ENCODE measurements around the gene F12. TPM values are rescaled to one million over a fixed set of nuclear protein-coding genes. Genes with fewer than 3 reads are reported as not detected.

F12 gene
- total RNA-seq, 2 donors from 2014 or later = 0.95 to 2.9 TPM

DNA sequence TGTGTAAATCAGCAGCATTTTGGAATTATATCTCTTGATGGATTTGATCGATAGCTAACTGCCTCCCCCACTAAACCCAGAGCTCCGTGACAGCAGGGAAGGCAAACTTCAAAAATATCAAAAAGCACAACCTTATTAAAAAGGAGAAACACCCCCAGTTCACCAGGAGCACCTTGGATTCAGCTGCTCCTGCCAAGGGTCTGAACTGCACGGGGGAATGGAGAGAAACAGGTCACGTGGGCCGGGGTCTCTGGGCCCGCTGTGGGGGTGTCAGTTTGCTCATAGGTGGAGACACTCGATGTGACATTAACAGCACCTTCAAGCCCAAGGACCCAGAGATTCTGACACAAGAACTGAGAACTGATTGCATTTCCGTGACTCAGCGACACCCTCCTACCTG is 26.2 kb downstream of the F12 start:
- no peak overlapping the region for H3K27ac ChIP-seq (ENCODE audit: low read depth, low read length)

DNA sequence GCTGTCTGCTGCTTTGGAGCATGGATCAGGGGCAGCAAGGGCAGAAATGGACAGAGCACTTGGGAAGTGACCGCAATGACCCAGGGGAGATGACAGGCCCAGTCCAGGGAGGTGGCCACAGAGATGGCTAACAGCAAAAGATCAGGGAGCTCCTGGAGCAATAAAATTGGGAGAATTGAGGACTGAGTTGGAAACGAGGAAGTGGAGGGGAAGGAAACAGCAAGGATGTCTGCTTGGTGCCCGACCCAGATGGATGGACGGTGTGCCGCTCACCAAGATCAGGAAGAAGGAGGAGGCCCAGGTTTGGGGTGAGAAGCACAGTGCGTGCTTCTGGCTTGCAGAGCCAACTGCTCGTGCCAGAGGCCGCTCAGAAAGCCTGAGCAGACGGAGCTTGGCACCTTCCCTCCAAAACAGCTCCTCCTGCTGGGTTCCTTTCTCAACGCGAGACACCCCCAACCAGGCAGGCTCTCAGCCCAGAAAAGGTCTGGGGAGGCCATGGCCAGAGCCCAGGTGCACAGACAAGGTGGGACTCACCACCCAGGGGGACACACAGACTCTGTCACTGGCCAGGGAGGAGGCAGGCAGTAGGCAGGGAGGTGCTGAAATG is 26.8 kb downstream of the F12 start:
- Histone ChIP-seq H3K4me3 (ENCODE audit: low read length) (no peak overlapping the region), H3K27ac (ENCODE audit: low read depth, low read length) (no peak overlapping the region), H3K4me1 (ENCODE audit: control insufficient read depth, insufficient read depth, low read length) (no peaks in the 10 kb centered on the region), H3K9ac (ENCODE audit: extremely low read depth, low read length, poor library complexity, severe bottlenecking) (no peak overlapping the region), H3K36me3 (ENCODE audit: control insufficient read depth, insufficient read depth, low read length) (no peaks in the 10 kb centered on the region), H3K27me3 (ENCODE audit: control insufficient read depth, insufficient read depth, low read length, poor library complexity, severe bottlenecking) (no peaks in the 10 kb centered on the region), H3K9me3 (ENCODE audit: control insufficient read depth, low read length) (no peaks in the 10 kb centered on the region)
- Mint-ChIP-seq H3K36me3 (ENCODE audit: low read depth) (no peaks in the 10 kb centered on the region), H3K4me1 (peaks cover 5% of the 10 kb centered on the region), H3K27ac (no peak overlapping the region), H3K27me3 (ENCODE audit: insufficient read depth) (peaks cover 14% of the 10 kb centered on the region), H3K9me3 (no peaks in the 10 kb centered on the region), H3K4me3 (no peak overlapping the region)
- WGBS, 2 experiments (ENCODE audit: insufficient coverage in 1 of 2, insufficient read length in 1 of 2) = 75 to 80% methylated on average over 8 to 11 of the region's 11 CpGs
- peak; percentile 85 for DNase-seq
- TF ChIP-seq, protein P1, sequence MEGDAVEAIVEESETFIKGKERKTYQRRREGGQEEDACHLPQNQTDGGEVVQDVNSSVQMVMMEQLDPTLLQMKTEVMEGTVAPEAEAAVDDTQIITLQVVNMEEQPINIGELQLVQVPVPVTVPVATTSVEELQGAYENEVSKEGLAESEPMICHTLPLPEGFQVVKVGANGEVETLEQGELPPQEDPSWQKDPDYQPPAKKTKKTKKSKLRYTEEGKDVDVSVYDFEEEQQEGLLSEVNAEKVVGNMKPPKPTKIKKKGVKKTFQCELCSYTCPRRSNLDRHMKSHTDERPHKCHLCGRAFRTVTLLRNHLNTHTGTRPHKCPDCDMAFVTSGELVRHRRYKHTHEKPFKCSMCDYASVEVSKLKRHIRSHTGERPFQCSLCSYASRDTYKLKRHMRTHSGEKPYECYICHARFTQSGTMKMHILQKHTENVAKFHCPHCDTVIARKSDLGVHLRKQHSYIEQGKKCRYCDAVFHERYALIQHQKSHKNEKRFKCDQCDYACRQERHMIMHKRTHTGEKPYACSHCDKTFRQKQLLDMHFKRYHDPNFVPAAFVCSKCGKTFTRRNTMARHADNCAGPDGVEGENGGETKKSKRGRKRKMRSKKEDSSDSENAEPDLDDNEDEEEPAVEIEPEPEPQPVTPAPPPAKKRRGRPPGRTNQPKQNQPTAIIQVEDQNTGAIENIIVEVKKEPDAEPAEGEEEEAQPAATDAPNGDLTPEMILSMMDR (conservative IDR thresholded peaks at IDR 0.05) = peak; percentile 61

More for the DNA sequence above, 26.2 kb downstream of the F12 start:
- no peaks in the 10 kb centered on the region for H3K36me3 Mint-ChIP-seq (ENCODE audit: low read depth)
- no peak overlapping the region for H3K4me3 Mint-ChIP-seq
- no peaks in the 10 kb centered on the region for H3K4me1 ChIP-seq (ENCODE audit: control insufficient read depth, insufficient read depth, low read length)
- no peak overlapping the region for H3K4me3 ChIP-seq (ENCODE audit: low read length)
- H3K27me3 Mint-ChIP-seq (ENCODE audit: insufficient read depth) = peaks cover 18% of the 10 kb centered on the region
- no peak for DNase-seq
- H3K9me3 Mint-ChIP-seq = no peaks in the 10 kb centered on the region
- no peaks in the 10 kb centered on the region for H3K9me3 ChIP-seq (ENCODE audit: control insufficient read depth, low read length)
- 91 to 93% methylated on average over 7 to 9 of the region's 9 CpGs for WGBS, 2 experiments (ENCODE audit: insufficient coverage in 1 of 2, insufficient read length in 1 of 2)
- no peaks in the 10 kb centered on the region for H3K36me3 ChIP-seq (ENCODE audit: control insufficient read depth, insufficient read depth, low read length)
- no peak overlapping the region for H3K9ac ChIP-seq (ENCODE audit: extremely low read depth, low read length, poor library complexity, severe bottlenecking)
- H3K27me3 ChIP-seq (ENCODE audit: control insufficient read depth, insufficient read depth, low read length, poor library complexity, severe bottlenecking) = no peaks in the 10 kb centered on the region
- no peak overlapping the region for H3K27ac Mint-ChIP-seq
- H3K4me1 Mint-ChIP-seq = peaks cover 5% of the 10 kb centered on the region
- TF ChIP-seq, protein P1 (conservative IDR thresholded peaks at IDR 0.05) = no peak

DNA sequence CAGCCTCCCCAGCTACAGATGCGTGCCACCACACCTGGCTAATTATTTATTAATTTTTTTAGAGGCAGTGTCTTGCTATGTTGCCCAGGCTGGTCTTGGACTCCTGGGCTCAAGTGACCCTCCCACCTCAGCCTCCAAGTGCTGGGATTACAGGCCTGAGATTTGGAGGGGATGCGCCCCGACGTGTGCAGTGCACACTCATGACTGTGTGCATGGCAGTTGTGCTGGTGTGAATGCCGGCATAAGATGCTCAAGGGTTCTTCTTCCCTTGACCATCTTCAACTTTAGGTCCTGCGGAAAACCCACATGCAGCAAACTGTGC is 28.6 kb downstream of the F12 start:
- Mint-ChIP-seq H3K27me3 (ENCODE audit: insufficient read depth) (peaks cover 10% of the 10 kb centered on the region), H3K27ac (no peak overlapping the region), H3K9me3 (no peaks in the 10 kb centered on the region), H3K4me3 (no peak overlapping the region), H3K4me1 (peaks cover 5% of the 10 kb centered on the region), H3K36me3 (ENCODE audit: low read depth) (no peaks in the 10 kb centered on the region)
- TF ChIP-seq, protein P1 (conservative IDR thresholded peaks at IDR 0.05) = no peak
- H3K27ac ChIP-seq (ENCODE audit: low read depth, low read length) = no peak overlapping the region
- H3K36me3 ChIP-seq (ENCODE audit: control insufficient read depth, insufficient read depth, low read length) = no peaks in the 10 kb centered on the region
- H3K4me1 ChIP-seq (ENCODE audit: control insufficient read depth, insufficient read depth, low read length) = no peaks in the 10 kb centered on the region
- no peak overlapping the region for H3K9ac ChIP-seq (ENCODE audit: extremely low read depth, low read length, poor library complexity, severe bottlenecking)
- no peaks in the 10 kb centered on the region for H3K9me3 ChIP-seq (ENCODE audit: control insufficient read depth, low read length)
- no peaks in the 10 kb centered on the region for H3K27me3 ChIP-seq (ENCODE audit: control insufficient read depth, insufficient read depth, low read length, poor library complexity, severe bottlenecking)
- WGBS, 2 experiments (ENCODE audit: insufficient coverage in 1 of 2, insufficient read length in 1 of 2) = 86 to 95% methylated on average over 5 to 6 of the region's 6 CpGs
- DNase-seq = no peak
- H3K4me3 ChIP-seq (ENCODE audit: low read length) = no peak overlapping the region
